DND-41 (cell line): Measurements from ENCODE around the gene TESMIN.

Source experiments
- ATAC-seq: fragments of 200-7000 bp; cut with Tn5 transposase; 3 replicates; pipeline ENCODE4 v1.9.1; 2021; ENCODE audit warnings: low read depth; ENCODE audit not compliant: insufficient read depth
- DNase-seq: peaks from one replicate; pipeline ENCODE4 v3.0.0-alpha.2; 2020
- H2AFZ ChIP-seq: 2 replicates; pipeline ENCODE4 v1.6.0; 2012; ENCODE audit warnings: low read depth, low read length
- H3K27ac ChIP-seq: 2 replicates; pipeline ENCODE4 v1.5.1; 2012; ENCODE audit warnings: low read length, inconsistent platforms
- H3K27me3 ChIP-seq: fragments of 200-600 bp; sonication (generic); 2 replicates; pipeline ENCODE4 v1.6.0; 2012; ENCODE audit warnings: low read length, mild to moderate bottlenecking, inconsistent platforms; ENCODE audit not compliant: insufficient read depth, poor library complexity
- H3K36me3 ChIP-seq: 2 replicates; pipeline ENCODE4 v1.5.1; 2012; ENCODE audit warnings: low read length, inconsistent platforms; ENCODE audit not compliant: insufficient read depth
- H3K4me1 ChIP-seq: 2 replicates; pipeline ENCODE4 v1.5.1; 2012; ENCODE audit warnings: mild to moderate bottlenecking, low read length; ENCODE audit not compliant: insufficient read depth
- H3K4me2 ChIP-seq: 2 replicates; pipeline ENCODE4 v1.6.0; 2012; ENCODE audit warnings: mild to moderate bottlenecking, moderate library complexity, low read length, inconsistent platforms; ENCODE audit not compliant: insufficient read depth
- H3K4me3 ChIP-seq, 2 experiments: fragments of 200-600 bp in 1 of 2; shearing (Covaris generic) in 1 of 2; 2 replicates each; pipeline ENCODE4 v1.5.1; 2012 to 2016; ENCODE audit warnings: inconsistent platforms in 2 of 2, low read length in 2 of 2, mild to moderate bottlenecking in 2 of 2, low read depth in 1 of 2, moderate library complexity in 1 of 2
- H3K79me2 ChIP-seq: 2 replicates; pipeline ENCODE4 v1.6.0; 2012; ENCODE audit warnings: low read length, inconsistent platforms; ENCODE audit not compliant: insufficient read depth
- H3K9ac ChIP-seq: 2 replicates; pipeline ENCODE4 v1.6.0; 2012; ENCODE audit warnings: low read depth, mild to moderate bottlenecking, inconsistent platforms, low read length, moderate library complexity
- H3K9me3 ChIP-seq: 2 replicates; pipeline ENCODE4 v1.5.1; 2012; ENCODE audit warnings: low read length, moderate library complexity, mild to moderate bottlenecking, inconsistent platforms; ENCODE audit not compliant: insufficient read depth, severe bottlenecking
- H4K20me1 ChIP-seq: 2 replicates; pipeline ENCODE4 v1.6.0; 2012; ENCODE audit warnings: low read length; ENCODE audit not compliant: insufficient read depth
- CTCF ChIP-seq: IDR thresholded peaks from 2 replicates; pipeline ENCODE4 v1.5.1; 2012; ENCODE audit warnings: borderline replicate concordance, low read length, moderate library complexity, mild to moderate bottlenecking; ENCODE audit not compliant: poor library complexity, severe bottlenecking; ENCODE audit errors: extremely low read depth
- EZH2 ChIP-seq: IDR thresholded peaks from 3 replicates; pipeline ENCODE4 v1.6.1; 2012; ENCODE audit warnings: borderline replicate concordance, low read depth, mild to moderate bottlenecking, moderate library complexity, low read length, inconsistent platforms; ENCODE audit not compliant: severe bottlenecking

Gene TESMIN

GRCh38 chr11:68792400-68792966 lies 41.2 kb upstream of the TESMIN start:
- no peak overlapping the region for H3K27ac ChIP-seq
- DNase-seq (no peak), ATAC-seq (no peak)
- no peak overlapping the region for H3K9ac ChIP-seq
- no peaks in the 10 kb centered on the region for H3K4me1 ChIP-seq
- H3K27me3 ChIP-seq = no peaks in the 10 kb centered on the region
- peaks cover 55% of the 10 kb centered on the region for H3K36me3 ChIP-seq
- no peaks in the 10 kb centered on the region for H4K20me1 ChIP-seq
- no peak overlapping the region for H2AFZ ChIP-seq
- no peak for TF ChIP-seq CTCF
- no peak for TF ChIP-seq EZH2
- H3K79me2 ChIP-seq = no peaks in the 10 kb centered on the region
- no peak overlapping the region for H3K4me3 ChIP-seq
- no peak overlapping the region for H3K4me2 ChIP-seq
- H3K9me3 ChIP-seq = no peaks in the 10 kb centered on the region

- Histone ChIP-seq H3K27ac (no peak overlapping the region), H3K27me3 (no peaks in the 10 kb centered on the region), H3K4me2 (no peak overlapping the region), H4K20me1 (no peaks in the 10 kb centered on the region; the same call in 1 of the 2 replicates), H3K9me3 (no peaks in the 10 kb centered on the region), H3K4me3 (no peak overlapping the region), H3K79me2 (no peaks in the 10 kb centered on the region), H3K9ac (no peak overlapping the region), H3K4me1 (no peaks in the 10 kb centered on the region), H3K36me3 (peaks cover 56% of the 10 kb centered on the region), H2AFZ (no peak overlapping the region)
- TF ChIP-seq CTCF = no peak
- TF ChIP-seq EZH2 = no peak
- DNase-seq (no peak), ATAC-seq (no peak)
These were observed 33.3 kb upstream of the TESMIN start for GRCh38 chr11:68784653-68785052.

- Histone ChIP-seq H4K20me1 (no peaks in the 10 kb centered on the region; the same call in 1 of the 2 replicates), H2AFZ (no peak overlapping the region), H3K79me2 (no peaks in the 10 kb centered on the region), H3K4me3 (no peak overlapping the region), H3K9ac (no peak overlapping the region), H3K4me2 (no peak overlapping the region), H3K9me3 (no peaks in the 10 kb centered on the region), H3K27ac (no peak overlapping the region), H3K36me3 (peaks cover 58% of the 10 kb centered on the region), H3K4me1 (no peaks in the 10 kb centered on the region), H3K27me3 (no peaks in the 10 kb centered on the region)
- no peak for DNase-seq
- no peak for ATAC-seq
- no peak for TF ChIP-seq CTCF
- no peak for TF ChIP-seq EZH2
These were observed 32.0 kb upstream of the TESMIN start for GRCh38 chr11:68783216-68783821.
